GM12891 (cell line): Measurements from ENCODE around the gene CLN3.

ENCODE experiments used
- POLR2A ChIP-seq: IDR thresholded peaks from 2 replicates; pipeline ENCODE4 v1.6.1; 2011; ENCODE audit warnings: low read depth, low read length, control low read depth
- POLR2AphosphoS5 ChIP-seq: IDR thresholded peaks from 2 replicates; pipeline ENCODE4 v1.6.1; 2011; ENCODE audit warnings: low read depth, low read length, control low read depth

DNA sequence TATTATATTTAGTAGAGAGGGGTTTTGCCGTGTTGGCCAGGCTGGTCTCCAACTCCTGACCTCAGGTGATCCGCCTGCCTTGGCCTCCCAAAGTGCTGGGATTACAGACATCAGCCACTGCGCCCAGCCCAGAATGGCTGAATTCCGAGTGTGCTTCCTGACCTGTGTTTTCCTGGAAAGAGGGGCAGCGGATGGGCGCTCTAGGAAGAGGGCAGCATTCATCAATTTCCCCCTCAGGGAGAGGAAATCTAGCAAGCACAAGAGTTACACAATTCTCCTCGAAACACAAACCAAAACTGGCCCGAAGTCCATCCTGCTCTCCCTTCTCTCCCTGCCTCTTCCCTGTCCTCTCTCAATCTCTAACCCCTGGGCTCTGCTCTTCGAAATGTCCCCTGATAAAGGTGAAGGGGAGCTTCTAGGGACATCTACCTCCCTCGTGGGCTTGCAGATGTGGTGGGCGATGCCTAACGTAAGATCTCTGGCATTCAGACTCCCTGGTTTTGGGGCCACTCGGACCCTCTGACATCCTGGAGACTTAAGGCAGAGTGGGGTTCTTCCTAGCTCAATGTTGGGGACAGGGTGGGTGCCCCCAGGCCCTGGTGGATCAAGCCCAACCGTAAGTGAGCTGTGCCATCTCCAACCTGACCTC lies 13.7 kb upstream of the CLN3 start:
- TF ChIP-seq POLR2AphosphoS5 (no peak), POLR2A (no peak)
